ENCODE results near the gene ARHGEF40.

ARHGEF40 gene

GRCh38 chr14:21070083-21070609 lies at the start of gene ARHGEF40:
Gene ARHGEF40 (plus strand): TSS chr14:21070304. CDS start chr14:21070397, 93 bp downstream.
- DNase-seq (ENCODE audit: low spot score), result peak; percentile 26

- DNase-seq (ENCODE audit: low spot score), result no peak
Observed at GRCh38 chr14:21020977-21021545, 49.0 kb upstream of the ARHGEF40 start.

- no peak for DNase-seq (ENCODE audit: low spot score)
Observed at GRCh38 chr14:21022686-21023085, 47.4 kb upstream of the ARHGEF40 start.

DNA sequence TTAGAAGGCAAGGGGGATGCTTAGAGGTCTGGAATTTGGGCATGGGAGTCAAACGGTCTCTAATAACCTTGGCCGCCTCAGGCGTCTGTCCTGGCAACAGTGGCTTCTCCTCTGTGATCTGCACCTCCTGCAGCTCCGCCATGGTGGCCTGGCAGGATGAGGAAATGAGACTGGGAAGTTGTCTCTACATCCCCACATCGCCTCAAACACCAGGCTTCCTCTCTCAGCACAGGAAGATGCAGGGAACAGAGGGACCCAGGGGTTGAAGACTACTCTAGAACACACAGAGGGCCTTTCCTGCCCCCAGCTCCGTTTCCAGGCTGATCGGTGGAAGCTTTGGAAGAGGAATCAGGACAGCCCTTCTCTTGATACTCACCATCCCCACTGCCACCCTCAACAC lies 46.9 kb upstream of the ARHGEF40 start:
- no peak for DNase-seq (ENCODE audit: low spot score)

GRCh38 chr14:21023817-21024584 lies 46.1 kb upstream of the ARHGEF40 start:
- DNase-seq (ENCODE audit: low spot score), result no peak

DNA sequence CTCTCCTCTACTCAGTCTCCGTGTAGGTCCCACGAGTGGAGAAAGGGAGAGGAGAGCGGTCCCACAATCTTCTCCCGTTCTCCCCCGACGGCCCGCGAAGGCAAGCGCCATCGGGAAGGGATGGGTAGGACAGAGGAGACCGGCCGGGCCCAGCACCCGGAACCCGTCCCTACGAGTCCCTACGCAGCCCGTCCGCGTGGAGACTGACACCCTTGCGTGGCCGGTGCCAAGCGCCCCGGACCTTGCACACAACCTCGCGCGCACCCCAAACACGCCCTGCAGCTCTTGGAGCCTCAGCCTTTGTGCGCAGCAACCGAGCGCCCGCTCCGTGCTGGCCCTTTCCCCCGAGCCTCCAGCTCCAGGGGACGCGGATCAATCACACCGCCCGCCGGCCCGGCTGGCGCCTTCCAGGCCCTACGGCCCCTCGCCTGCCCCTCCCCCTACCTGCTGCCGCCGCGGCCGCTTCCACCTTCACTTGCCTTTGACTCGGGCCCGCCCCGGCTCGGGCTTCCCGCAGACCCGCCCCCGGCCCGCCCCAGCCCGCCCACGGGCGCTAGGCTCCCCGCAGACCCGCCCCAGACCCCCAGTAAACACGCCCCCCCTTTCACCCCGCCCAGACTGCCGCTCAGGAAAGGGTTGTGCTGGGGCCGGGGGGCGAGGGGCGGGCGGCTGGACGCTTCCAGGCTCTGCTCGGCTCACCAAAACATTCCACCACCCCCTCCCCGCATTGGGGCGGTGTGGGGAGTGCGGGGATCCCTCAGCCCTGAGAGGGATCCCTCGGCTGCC lies 45.3 kb upstream of the ARHGEF40 start, which contains the start of gene NDRG2:
NDRG2 (minus strand) TSS at position 477 of the 786 bp plus-strand sequence. CDS start 1,746 bp downstream, outside the sequence.
- DNase-seq (ENCODE audit: low spot score), result peak; percentile 45

DNA sequence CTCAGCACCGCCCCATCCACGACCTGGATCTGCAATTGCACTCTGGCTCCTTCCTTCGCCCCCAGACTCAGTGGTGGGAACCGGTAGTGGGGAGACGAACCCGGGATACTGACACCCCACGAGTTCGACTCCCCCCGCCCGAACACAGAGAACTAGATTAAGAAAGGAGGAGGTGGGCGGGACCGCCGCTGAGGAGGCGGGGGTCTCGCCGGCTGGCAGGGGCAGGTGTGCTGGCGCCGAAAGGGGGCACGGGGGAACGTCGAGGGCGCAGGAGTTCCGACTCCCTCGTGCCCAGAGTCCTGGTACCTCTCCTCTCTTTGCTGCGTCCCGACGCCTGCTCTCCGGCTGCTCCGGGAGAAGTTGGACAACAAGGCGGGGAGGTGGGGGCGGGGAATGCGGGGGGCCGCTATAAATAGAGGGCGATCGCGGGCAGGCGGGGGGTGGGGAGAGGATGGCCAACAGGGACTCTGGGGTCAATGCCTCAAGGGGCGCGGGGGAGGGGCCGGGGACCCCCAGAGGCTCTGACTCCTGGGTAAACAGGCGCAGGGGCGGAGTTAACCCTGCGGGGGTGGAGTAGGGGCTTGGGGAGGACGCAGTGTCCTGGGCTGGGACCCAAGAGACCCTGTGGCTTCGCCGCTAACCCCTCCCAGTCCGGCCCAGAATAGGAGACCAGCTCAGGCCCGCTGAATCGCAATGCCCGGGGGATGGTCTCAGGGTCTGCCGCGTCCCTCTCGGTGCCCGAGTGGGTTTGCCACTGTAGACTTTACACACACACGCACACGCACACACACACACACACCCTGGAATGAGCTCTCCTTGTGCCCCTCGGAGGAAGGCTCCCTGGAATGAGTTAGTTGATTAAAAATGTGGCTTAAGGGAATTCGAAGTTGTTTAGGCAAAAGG lies 44.5 kb upstream of the ARHGEF40 start:
- DNase-seq (ENCODE audit: low spot score), result no peak

DNA sequence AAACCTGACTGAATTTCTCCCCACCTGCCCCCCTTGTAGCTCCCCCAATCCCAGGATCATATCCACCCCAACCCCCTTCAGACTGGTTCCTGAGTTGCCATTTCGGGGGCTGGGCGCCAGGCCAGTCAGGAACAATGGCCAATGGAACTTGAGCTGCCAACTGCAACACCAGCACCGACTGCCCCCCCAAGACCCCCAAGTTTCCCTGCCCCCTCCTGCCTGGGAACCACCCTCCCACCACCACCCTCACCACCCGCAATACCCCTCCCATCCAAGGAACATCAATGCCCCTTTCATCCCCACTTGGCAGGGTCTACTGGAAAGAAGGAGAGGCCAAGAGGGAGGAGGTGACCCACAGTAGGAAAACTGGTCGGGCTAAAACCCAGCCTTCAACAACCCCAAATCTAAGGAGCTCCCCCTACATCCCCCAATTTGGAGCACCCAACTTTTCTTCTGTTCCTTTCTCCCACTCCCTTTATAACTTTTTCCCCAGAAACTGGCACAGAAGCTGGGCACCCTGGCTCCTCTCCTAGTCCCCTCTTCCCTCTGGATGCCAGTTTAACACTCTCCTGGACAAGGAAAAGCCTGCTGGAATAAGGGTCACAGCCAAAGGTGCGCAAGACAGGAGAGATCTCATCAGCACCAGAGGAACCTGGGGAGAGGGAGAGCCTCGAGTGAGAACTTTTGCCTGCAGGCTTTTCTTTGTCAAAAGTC lies 43.7 kb upstream of the ARHGEF40 start:
- DNase-seq (ENCODE audit: low spot score), result no peak

DNA sequence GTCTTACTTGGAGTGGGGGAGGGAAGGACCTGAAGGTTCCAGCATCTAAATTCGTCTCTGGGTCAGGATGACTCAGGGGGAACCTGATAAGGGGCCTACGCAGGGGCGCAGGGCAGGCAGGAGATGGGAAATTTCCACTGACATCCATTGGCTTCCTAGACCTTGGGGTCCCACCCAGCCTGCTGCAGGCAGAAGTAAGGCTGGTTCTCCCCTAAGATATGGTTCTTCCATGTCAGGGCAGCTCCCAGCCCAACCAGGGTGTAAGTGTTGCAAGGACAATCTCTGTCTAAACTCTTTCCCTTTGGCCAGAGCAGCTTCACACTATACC lies 43.2 kb upstream of the ARHGEF40 start:
- no peak for DNase-seq (ENCODE audit: low spot score)

DNA sequence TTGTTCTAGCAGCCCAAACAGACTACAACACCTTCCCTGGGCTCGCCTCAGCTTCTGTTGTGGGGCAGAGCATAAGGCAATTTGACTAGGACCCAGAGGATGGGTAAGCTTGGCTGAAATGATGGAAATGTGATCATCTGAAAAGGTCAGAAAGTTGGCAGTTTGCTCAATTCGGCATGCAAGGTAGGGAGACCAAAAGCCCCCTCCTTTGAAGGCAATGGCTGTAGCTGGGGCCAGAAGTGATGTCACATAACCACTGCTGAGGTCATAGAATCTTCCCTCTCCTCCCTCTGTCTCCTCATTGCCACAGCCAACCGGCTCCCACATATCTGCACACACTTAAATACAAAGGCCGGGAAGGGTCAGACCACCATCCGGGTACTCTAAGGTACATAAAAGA lies 40.2 kb upstream of the ARHGEF40 start, which contains the start of gene TPPP2:
TPPP2 (plus strand) TSS at position 301 of the 400 bp plus-strand sequence. CDS start 365 bp downstream, outside the sequence.
- DNase-seq (ENCODE audit: low spot score), result no peak

- no peak for DNase-seq (ENCODE audit: low spot score)
Observed at GRCh38 chr14:21030531-21030930, 39.6 kb upstream of the ARHGEF40 start.

GRCh38 chr14:21032326-21033132 lies 37.6 kb upstream of the ARHGEF40 start:
- no peak for DNase-seq (ENCODE audit: low spot score)

- DNase-seq (ENCODE audit: low spot score), result no peak
Observed at GRCh38 chr14:21033133-21033698, 36.9 kb upstream of the ARHGEF40 start.

DNA sequence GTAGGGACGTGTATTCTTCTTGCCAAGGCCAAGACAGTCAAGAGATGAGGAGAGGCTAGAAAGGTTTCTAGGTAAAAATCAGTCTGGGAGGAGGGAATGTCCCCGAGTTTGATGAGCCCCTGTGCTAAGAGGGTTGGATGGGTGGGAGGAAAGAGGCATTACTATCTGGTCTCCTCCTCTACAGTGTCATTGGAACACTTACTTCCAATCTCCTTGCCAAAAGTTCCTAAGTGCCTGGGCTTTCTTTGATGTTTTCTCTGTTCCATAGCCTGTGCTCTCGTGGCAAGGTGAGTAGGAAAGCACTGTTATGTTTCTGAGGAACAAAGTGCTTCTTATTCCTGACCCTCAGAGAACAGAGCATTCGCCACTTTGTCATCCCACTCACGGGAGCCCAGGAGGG lies 35.4 kb upstream of the ARHGEF40 start, which contains the start of gene RNASE13:
RNASE13 (minus strand) TSS at position 101 of the 400 bp plus-strand sequence. CDS start 519 bp downstream, outside the sequence.
- no peak for DNase-seq (ENCODE audit: low spot score)

- no peak for DNase-seq (ENCODE audit: low spot score)
Observed at GRCh38 chr14:21036751-21037150, 33.4 kb upstream of the ARHGEF40 start.

DNA sequence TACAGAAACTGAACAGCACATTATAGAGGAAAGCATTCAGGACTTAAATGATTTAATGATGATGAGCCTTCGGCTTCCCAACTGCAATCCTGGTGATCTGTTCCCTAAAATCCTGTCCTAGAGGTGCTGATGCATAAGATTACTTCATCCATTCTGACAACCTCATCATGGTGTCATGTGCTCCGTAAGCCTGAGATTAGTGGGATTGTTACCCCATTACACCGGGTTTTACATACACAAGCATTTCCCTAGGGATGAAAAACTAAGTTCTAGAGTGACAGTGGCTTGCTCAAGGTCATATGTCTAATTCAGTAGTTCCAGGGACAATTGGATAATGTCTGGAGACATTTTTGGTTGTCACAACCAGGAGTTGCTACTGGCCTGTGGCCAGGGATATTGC lies 32.9 kb upstream of the ARHGEF40 start:
- no peak for DNase-seq (ENCODE audit: low spot score)

GRCh38 chr14:21038441-21039422 lies 31.4 kb upstream of the ARHGEF40 start:
- no peak for DNase-seq (ENCODE audit: low spot score)

Measured in SW480 (cell line).